Karpas-422 (cell line): ENCODE measurements around the gene PRPF40B. TPM values are rescaled to one million over a fixed set of nuclear protein-coding genes. Genes with fewer than 3 reads are reported as not detected.
A peak's percentile ranks its signal among the peaks of the same experiment; 100 is the strongest.

Experiments
- DNase-seq: peaks from one replicate; pipeline ENCODE4 v3.0.0-alpha.2; 2015
- H2AFZ ChIP-seq: fragments of 200-600 bp; sonication (generic); 2 replicates; pipeline ENCODE4 v1.6.1; 2014; ENCODE audit warnings: antibody characterized with exemption, low read length, mixed read lengths
- H3K27ac ChIP-seq: fragments of 200-600 bp; sonication (generic); 2 replicates; pipeline ENCODE4 v1.5.1; 2014; ENCODE audit warnings: mild to moderate bottlenecking, low read length, moderate library complexity
- H3K27me3 ChIP-seq: fragments of 200-600 bp; sonication (generic); 2 replicates; pipeline ENCODE4 v1.6.1; 2014; ENCODE audit warnings: low read length, mixed read lengths
- H3K36me3 ChIP-seq: fragments of 200-600 bp; sonication (generic); 2 replicates; pipeline ENCODE4 v1.6.1; 2014; ENCODE audit warnings: low read length, mixed read lengths; ENCODE audit not compliant: insufficient read depth
- H3K4me1 ChIP-seq: fragments of 200-600 bp; sonication (generic); 2 replicates; pipeline ENCODE4 v1.6.1; 2014; ENCODE audit warnings: mild to moderate bottlenecking, low read length, mixed read lengths
- H3K4me2 ChIP-seq: fragments of 200-600 bp; sonication (generic); 2 replicates; pipeline ENCODE4 v1.6.1; 2014; ENCODE audit warnings: low read length, low read depth, mild to moderate bottlenecking; ENCODE audit not compliant: poor library complexity, severe bottlenecking
- H3K4me3 ChIP-seq: fragments of 200-600 bp; sonication (generic); 2 replicates; pipeline ENCODE4 v1.5.1; 2014; ENCODE audit warnings: mild to moderate bottlenecking, antibody characterized with exemption, low read length, mixed read lengths
- H3K79me2 ChIP-seq: fragments of 200-600 bp; sonication (generic); 2 replicates; pipeline ENCODE4 v1.6.1; 2014; ENCODE audit warnings: mild to moderate bottlenecking, low read length, mixed read lengths
- H3K9ac ChIP-seq: fragments of 200-600 bp; sonication (generic); 2 replicates; pipeline ENCODE4 v1.6.0; 2014; ENCODE audit warnings: low read length
- H3K9me2 ChIP-seq: fragments of 200-600 bp; sonication (generic), shearing (Covaris generic); replicated peaks from 2 replicates; pipeline ENCODE4 v1.6.0; 2014; ENCODE audit warnings: mild to moderate bottlenecking, low read length, moderate library complexity; ENCODE audit not compliant: insufficient read depth
- H3K9me3 ChIP-seq: fragments of 300-700, 200-600 bp; sonication (generic); 2 replicates; pipeline ENCODE4 v1.6.1; 2014; ENCODE audit warnings: low read length, mixed read lengths
- H4K20me1 ChIP-seq: fragments of 200-600 bp; sonication (generic); 2 replicates; pipeline ENCODE4 v1.6.1; 2014; ENCODE audit warnings: mild to moderate bottlenecking, antibody characterized with exemption, low read length, low read depth; ENCODE audit not compliant: insufficient read depth
- total RNA-seq: library from RNA; depleted of rRNA; stranded (reverse); fragments of >200 nt; shearing (Covaris generic); gene quantifications from 2 replicates; pipeline ENCODE4 v1.2.3, GENCODE V29; 2014; ENCODE audit warnings: low replicate concordance

Gene PRPF40B
- total RNA-seq, 1 experiment from 2014 or later = 5.0 TPM

- Histone ChIP-seq H3K36me3 (no peaks in the 10 kb centered on the region), H3K4me3 (no peak overlapping the region), H4K20me1 (no peaks in the 10 kb centered on the region), H3K79me2 (no peaks in the 10 kb centered on the region), H3K9me2 (no peaks in the 10 kb centered on the region), H2AFZ (peak overlapping the region; percentile 53; the same call in 1 of the 2 replicates), H3K4me1 (peaks cover 16% of the 10 kb centered on the region), H3K27me3 (no peaks in the 10 kb centered on the region), H3K27ac (no peak overlapping the region), H3K4me2 (peak overlapping the region; percentile 2), H3K9me3 (no peaks in the 10 kb centered on the region), H3K9ac (no peak overlapping the region)
- DNase-seq = peak; percentile 63
Measured at GRCh38 chr12:49671031-49671765, 47.8 kb downstream of the PRPF40B start.

GRCh38 chr12:49672301-49673217, 49.2 kb downstream of the PRPF40B start:
- Histone ChIP-seq H3K9me2 (no peaks in the 10 kb centered on the region), H4K20me1 (no peaks in the 10 kb centered on the region), H3K4me2 (no peak overlapping the region), H3K9me3 (no peaks in the 10 kb centered on the region), H3K4me3 (no peak overlapping the region), H3K9ac (no peak overlapping the region), H3K27me3 (no peaks in the 10 kb centered on the region), H3K4me1 (peaks cover 16% of the 10 kb centered on the region), H3K36me3 (no peaks in the 10 kb centered on the region), H3K27ac (no peak overlapping the region), H3K79me2 (no peaks in the 10 kb centered on the region), H2AFZ (no peak overlapping the region)
- no peak for DNase-seq

- Histone ChIP-seq H3K36me3 (no peaks in the 10 kb centered on the region), H3K79me2 (no peaks in the 10 kb centered on the region), H3K9me3 (no peaks in the 10 kb centered on the region), H3K4me3 (no peak overlapping the region), H3K4me1 (peaks cover 16% of the 10 kb centered on the region), H3K4me2 (no peak overlapping the region), H3K9ac (no peak overlapping the region), H2AFZ (no peak overlapping the region), H3K9me2 (no peaks in the 10 kb centered on the region), H3K27me3 (no peaks in the 10 kb centered on the region), H3K27ac (no peak overlapping the region), H4K20me1 (no peaks in the 10 kb centered on the region)
- DNase-seq = no peak
Measured at GRCh38 chr12:49673446-49674317, 50.3 kb downstream of the PRPF40B start.

- Histone ChIP-seq H3K4me1 (peaks cover 16% of the 10 kb centered on the region), H2AFZ (no peak overlapping the region; the same call in 1 of the 2 replicates), H3K9ac (no peak overlapping the region), H3K4me3 (no peak overlapping the region), H3K27me3 (no peaks in the 10 kb centered on the region), H3K9me2 (no peaks in the 10 kb centered on the region), H3K36me3 (no peaks in the 10 kb centered on the region), H3K27ac (no peak overlapping the region), H3K79me2 (no peaks in the 10 kb centered on the region), H3K4me2 (no peak overlapping the region), H3K9me3 (no peaks in the 10 kb centered on the region), H4K20me1 (no peaks in the 10 kb centered on the region)
- no peak for DNase-seq
Measured at GRCh38 chr12:49674318-49674981, 51.1 kb downstream of the PRPF40B start.

- DNase-seq = no peak
- no peaks in the 10 kb centered on the region for H3K79me2 ChIP-seq
- no peaks in the 10 kb centered on the region for H4K20me1 ChIP-seq
- H3K4me3 ChIP-seq = no peak overlapping the region
- H3K27ac ChIP-seq = no peak overlapping the region
- H3K9ac ChIP-seq = no peak overlapping the region
- no peaks in the 10 kb centered on the region for H3K9me2 ChIP-seq
- no peak overlapping the region for H2AFZ ChIP-seq
- H3K27me3 ChIP-seq = no peaks in the 10 kb centered on the region
- no peak overlapping the region for H3K4me2 ChIP-seq
- peaks cover 13% of the 10 kb centered on the region for H3K4me1 ChIP-seq
- no peaks in the 10 kb centered on the region for H3K36me3 ChIP-seq
- no peaks in the 10 kb centered on the region for H3K9me3 ChIP-seq
Measured at GRCh38 chr12:49675137-49675536, 51.8 kb downstream of the PRPF40B start.

- DNase-seq = no peak
- Histone ChIP-seq H3K36me3 (no peaks in the 10 kb centered on the region), H3K9me3 (no peaks in the 10 kb centered on the region), H3K4me1 (no peaks in the 10 kb centered on the region; the same call in 1 of the 2 replicates), H3K4me2 (no peak overlapping the region), H3K27ac (no peak overlapping the region), H3K4me3 (no peak overlapping the region), H4K20me1 (no peaks in the 10 kb centered on the region), H3K9me2 (no peaks in the 10 kb centered on the region), H3K79me2 (no peaks in the 10 kb centered on the region), H2AFZ (no peak overlapping the region), H3K9ac (no peak overlapping the region), H3K27me3 (no peaks in the 10 kb centered on the region)
Measured at GRCh38 chr12:49678711-49679110, 55.4 kb downstream of the PRPF40B start.

GRCh38 chr12:49680075-49680474, 56.7 kb downstream of the PRPF40B start:
- Histone ChIP-seq H3K9me3 (no peaks in the 10 kb centered on the region), H3K4me2 (no peak overlapping the region), H3K4me3 (no peak overlapping the region), H2AFZ (no peak overlapping the region), H3K36me3 (no peaks in the 10 kb centered on the region), H3K79me2 (no peaks in the 10 kb centered on the region), H3K27me3 (no peaks in the 10 kb centered on the region), H3K4me1 (no peaks in the 10 kb centered on the region; the same call in 1 of the 2 replicates), H3K9me2 (no peaks in the 10 kb centered on the region), H4K20me1 (no peaks in the 10 kb centered on the region), H3K27ac (no peak overlapping the region), H3K9ac (no peak overlapping the region)
- DNase-seq = no peak
